ENCODE results near the gene ARHGAP6.

Gene ARHGAP6

DNA sequence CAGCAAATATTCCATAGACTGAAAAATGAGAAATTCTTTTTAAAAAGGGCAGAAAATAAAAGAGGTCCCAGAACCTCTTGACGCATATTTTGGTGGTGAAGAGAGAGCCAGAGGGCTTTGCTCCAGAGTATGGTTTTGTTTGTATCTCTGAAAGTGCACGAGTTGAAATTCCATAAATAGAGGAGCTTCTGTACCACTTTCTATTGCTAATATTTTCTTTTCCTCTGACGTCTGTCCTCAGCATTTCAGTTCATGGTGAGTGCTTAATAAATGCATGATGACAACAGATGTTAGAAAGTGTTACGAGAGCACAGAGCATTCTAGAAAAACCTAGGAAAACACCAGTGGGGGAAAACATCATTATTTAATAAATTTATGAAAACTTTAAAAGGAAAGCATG, 227.0 kb downstream of the ARHGAP6 start:
- H3K4me1 Mint-ChIP-seq = no peaks in the 10 kb centered on the region
- H3K27me3 Mint-ChIP-seq (ENCODE audit: low read depth, poor library complexity) = no peaks in the 10 kb centered on the region
- no peaks in the 10 kb centered on the region for H3K36me3 Mint-ChIP-seq (ENCODE audit: low read depth)
- H3K9me3 Mint-ChIP-seq = peaks cover 21% of the 10 kb centered on the region
- H3K4me3 Mint-ChIP-seq = no peak overlapping the region
- DNase-seq = no peak
- no peak overlapping the region for H3K27ac Mint-ChIP-seq
- TF ChIP-seq, protein P1, sequence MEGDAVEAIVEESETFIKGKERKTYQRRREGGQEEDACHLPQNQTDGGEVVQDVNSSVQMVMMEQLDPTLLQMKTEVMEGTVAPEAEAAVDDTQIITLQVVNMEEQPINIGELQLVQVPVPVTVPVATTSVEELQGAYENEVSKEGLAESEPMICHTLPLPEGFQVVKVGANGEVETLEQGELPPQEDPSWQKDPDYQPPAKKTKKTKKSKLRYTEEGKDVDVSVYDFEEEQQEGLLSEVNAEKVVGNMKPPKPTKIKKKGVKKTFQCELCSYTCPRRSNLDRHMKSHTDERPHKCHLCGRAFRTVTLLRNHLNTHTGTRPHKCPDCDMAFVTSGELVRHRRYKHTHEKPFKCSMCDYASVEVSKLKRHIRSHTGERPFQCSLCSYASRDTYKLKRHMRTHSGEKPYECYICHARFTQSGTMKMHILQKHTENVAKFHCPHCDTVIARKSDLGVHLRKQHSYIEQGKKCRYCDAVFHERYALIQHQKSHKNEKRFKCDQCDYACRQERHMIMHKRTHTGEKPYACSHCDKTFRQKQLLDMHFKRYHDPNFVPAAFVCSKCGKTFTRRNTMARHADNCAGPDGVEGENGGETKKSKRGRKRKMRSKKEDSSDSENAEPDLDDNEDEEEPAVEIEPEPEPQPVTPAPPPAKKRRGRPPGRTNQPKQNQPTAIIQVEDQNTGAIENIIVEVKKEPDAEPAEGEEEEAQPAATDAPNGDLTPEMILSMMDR (IDR thresholded peaks at IDR 0.05) = no peak

- no peak overlapping the region for H3K4me3 Mint-ChIP-seq
- no peaks in the 10 kb centered on the region for H3K36me3 Mint-ChIP-seq (ENCODE audit: low read depth)
- DNase-seq = no peak
- H3K9me3 Mint-ChIP-seq = peaks cover 24% of the 10 kb centered on the region
- no peaks in the 10 kb centered on the region for H3K27me3 Mint-ChIP-seq (ENCODE audit: low read depth, poor library complexity)
- no peak overlapping the region for H3K27ac Mint-ChIP-seq
- no peaks in the 10 kb centered on the region for H3K4me1 Mint-ChIP-seq
- TF ChIP-seq, protein P1 (IDR thresholded peaks at IDR 0.05) = no peak
Observed at GRCh38 chrX:11438380-11438723, 227.4 kb downstream of the ARHGAP6 start.

DNA sequence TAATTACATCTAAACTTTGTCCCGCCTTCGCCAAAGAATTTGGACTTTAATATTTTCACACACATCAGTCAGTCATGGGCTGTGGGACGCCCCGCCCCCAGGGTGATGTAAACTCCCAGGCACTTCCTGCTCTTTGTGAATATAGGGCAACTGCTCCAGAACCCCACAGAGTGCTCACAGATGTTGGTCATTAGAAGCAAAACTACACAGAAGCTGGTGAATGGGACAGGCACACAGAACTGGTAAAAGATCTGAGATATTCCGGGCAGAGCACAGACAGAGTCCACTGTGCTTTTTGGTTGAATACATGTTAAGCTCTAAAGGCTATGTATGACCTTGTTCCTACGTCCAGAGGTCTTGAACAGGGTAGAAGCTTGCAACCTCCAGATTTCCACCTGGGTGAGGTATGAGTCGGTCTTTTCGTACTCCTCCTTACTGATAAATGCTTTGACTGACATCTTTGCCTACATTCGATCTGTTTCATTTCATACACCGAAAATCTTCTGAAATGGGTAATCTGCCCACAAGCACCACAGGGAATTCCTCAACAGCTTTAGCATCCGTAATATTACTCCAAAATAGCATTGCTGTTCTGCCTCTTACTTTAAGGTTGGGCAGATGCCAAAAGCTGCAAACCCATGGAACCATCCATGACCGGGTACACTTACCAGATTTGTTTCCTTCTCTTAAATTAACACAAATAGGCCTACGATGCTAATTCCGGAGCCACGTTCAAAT, 227.9 kb downstream of the ARHGAP6 start:
- no peaks in the 10 kb centered on the region for H3K4me1 Mint-ChIP-seq
- H3K9me3 Mint-ChIP-seq = peaks cover 24% of the 10 kb centered on the region
- H3K27me3 Mint-ChIP-seq (ENCODE audit: low read depth, poor library complexity) = peaks cover 3% of the 10 kb centered on the region
- H3K27ac Mint-ChIP-seq = no peak overlapping the region
- H3K36me3 Mint-ChIP-seq (ENCODE audit: low read depth) = no peaks in the 10 kb centered on the region
- DNase-seq = no peak
- H3K4me3 Mint-ChIP-seq = no peak overlapping the region
- TF ChIP-seq, protein P1 (IDR thresholded peaks at IDR 0.05) = no peak

- no peak for DNase-seq
- Mint-ChIP-seq H3K9me3 (peaks cover 23% of the 10 kb centered on the region), H3K36me3 (ENCODE audit: low read depth) (no peaks in the 10 kb centered on the region), H3K4me3 (no peak overlapping the region), H3K4me1 (no peaks in the 10 kb centered on the region), H3K27me3 (ENCODE audit: low read depth, poor library complexity) (peaks cover 11% of the 10 kb centered on the region), H3K27ac (no peak overlapping the region)
- TF ChIP-seq, protein P1 (IDR thresholded peaks at IDR 0.05) = no peak
Observed at GRCh38 chrX:11435568-11435967, 230.2 kb downstream of the ARHGAP6 start.

- Mint-ChIP-seq H3K9me3 (peaks cover 19% of the 10 kb centered on the region), H3K27me3 (ENCODE audit: low read depth, poor library complexity) (peaks cover 11% of the 10 kb centered on the region)
Observed at GRCh38 chrX:11434607-11435006, 231.1 kb downstream of the ARHGAP6 start.

More at GRCh38 chrX:11434607-11435006, 231.1 kb downstream of the ARHGAP6 start:
- TF ChIP-seq, protein P1 (IDR thresholded peaks at IDR 0.05) = no peak
- no peak for DNase-seq
- Mint-ChIP-seq H3K4me1 (no peaks in the 10 kb centered on the region), H3K36me3 (ENCODE audit: low read depth) (no peaks in the 10 kb centered on the region), H3K27ac (no peak overlapping the region), H3K4me3 (no peak overlapping the region)
